Panc1 (cell line): ENCODE data around the gene CDKAL1. TPM values are rescaled to one million over a fixed set of nuclear protein-coding genes. Genes with fewer than 3 reads are reported as not detected.

Source experiments
- ATAC-seq: fragments of 200-7000 bp; cut with Tn5 transposase; 2 replicates; pipeline ENCODE4 v1.9.1; 2020; ENCODE audit warnings: mild to moderate bottlenecking, moderate library complexity
- BruUV-seq: library from RNA; stranded (reverse); fragments of 400-500 nt; replicated peaks from 2 replicates; lab custom pipeline; 2021; lab: Mats Ljungman, UMichigan
- CTCF ChIA-PET: fragments of 300-600 bp; sonication (Branson Sonifier 250); formaldehyde crosslinking; loops from one replicate; lab custom pipeline; 2022; ENCODE audit warnings: antibody characterized with exemption; lab: Charles Lee
- POLR2A ChIA-PET: fragments of 300-600 bp; sonication (Branson Sonifier 250); formaldehyde crosslinking; loops from one replicate; lab custom pipeline; 2022; ENCODE audit warnings: antibody characterized with exemption; lab: Charles Lee
- DNase-seq: peaks from one replicate; pipeline ENCODE4 v3.0.0-alpha.2; 2010; ENCODE audit warnings: low read depth, low spot score
- H3K27ac ChIP-seq: 2 replicates; pipeline ENCODE4 v1.5.1; 2011; ENCODE audit warnings: mild to moderate bottlenecking, low read length, inconsistent platforms
- H3K27me3 ChIP-seq: fragments of 200-500 bp; sonication (Bioruptor generic); 2 replicates; pipeline ENCODE4 v1.6.0; 2014; ENCODE audit warnings: low read length, inconsistent platforms; ENCODE audit not compliant: control insufficient read depth, insufficient read depth
- H3K36me3 ChIP-seq: fragments of 200-500 bp; sonication (Bioruptor generic); 2 replicates; pipeline ENCODE4 v1.5.1; 2014; ENCODE audit warnings: inconsistent platforms, mild to moderate bottlenecking, low read length, moderate library complexity; ENCODE audit not compliant: control insufficient read depth, insufficient read depth
- H3K4me1 ChIP-seq: 2 replicates; pipeline ENCODE4 v1.5.1; 2011; ENCODE audit warnings: inconsistent platforms, mild to moderate bottlenecking, low read length, moderate library complexity; ENCODE audit not compliant: control insufficient read depth, insufficient read depth
- H3K4me3 ChIP-seq, 2 experiments: 2 replicates each; pipeline ENCODE4 v1.5.1; 2011 to 2012; ENCODE audit warnings: low read depth in 2 of 2, low read length in 2 of 2, mild to moderate bottlenecking in 2 of 2, inconsistent platforms in 1 of 2, moderate library complexity in 1 of 2
- H3K9me3 ChIP-seq: fragments of 200-500 bp; sonication (Bioruptor generic); 2 replicates; pipeline ENCODE4 v1.5.1; 2014; ENCODE audit warnings: low read depth, mild to moderate bottlenecking, inconsistent platforms, low read length, moderate library complexity; ENCODE audit not compliant: control insufficient read depth, insufficient read depth
- POLR2AphosphoS5 ChIP-seq: IDR thresholded peaks from 2 replicates; pipeline ENCODE4 v1.6.1; 2012; ENCODE audit warnings: mild to moderate bottlenecking, low read depth, low read length, moderate library complexity
- SIN3A ChIP-seq: IDR thresholded peaks from 2 replicates; pipeline ENCODE4 v1.6.1; 2012; ENCODE audit warnings: low read depth, mild to moderate bottlenecking, low read length, moderate library complexity, borderline replicate concordance; ENCODE audit not compliant: insufficient read depth
- TCF7L2 ChIP-seq: IDR thresholded peaks from 2 replicates; pipeline ENCODE4 v1.6.1; 2011; ENCODE audit warnings: mild to moderate bottlenecking, low read depth, low read length, inconsistent platforms
- in situ Hi-C: cut with HindIII; loops from 2 replicates; pipeline ENCODE4 v1.10.0; 2016; ENCODE audit warnings: low sequenced_read_pairs, low pct_unique_long_range_greater_than_20kb
- intact Hi-C: fragments of 100-400 bp; cut with micrococcal nuclease; formaldehyde crosslinking; loops from one replicate; pipeline ENCODE4 v1.10.0; 2022; ENCODE audit not compliant: unreplicated experiment
- total RNA-seq: library from RNA; stranded (reverse); gene quantifications from one replicate; pipeline ENCODE4 v1.2.1, GENCODE V29; 2021; ENCODE audit not compliant: unreplicated experiment
- TF ChIP-seq, protein P1 (sequence below), 2 experiments: IDR thresholded peaks; 2 replicates each; pipeline ENCODE4 v1.6.1; 2011 to 2012; ENCODE audit warnings: low read depth in 2 of 2, control low read depth in 1 of 2, low read length in 1 of 2, mild to moderate bottlenecking in 1 of 2, moderate library complexity in 1 of 2; ENCODE audit not compliant: insufficient read depth in 1 of 2
- TF ChIP-seq, protein P2 (sequence below): fragments of 450-650 bp; IDR thresholded peaks from 2 replicates; pipeline ENCODE4 v1.5.1; 2017; ENCODE audit warnings: mild to moderate bottlenecking

CDKAL1 gene
- total RNA-seq, 1 experiment from 2014 or later, result 14.5 TPM

GRCh38 chr6:20575704-20576451 is 41.6 kb downstream of the CDKAL1 start:
- intact Hi-C loops (no loop called here), in situ Hi-C loops (no loop called here)
- H3K27ac ChIP-seq, result no peak overlapping the region
- ATAC-seq (no peak), DNase-seq (no peak)
- H3K4me3 ChIP-seq, result no peak overlapping the region
- no peaks in the 10 kb centered on the region for H3K27me3 ChIP-seq
- CTCF ChIA-PET, result interaction anchor here (0.7 kb wide), 1 partner anchor 302 kb away, joined by 4 read pairs; no protein-coding TSS in a partner anchor
- H3K9me3 ChIP-seq, result no peaks in the 10 kb centered on the region
- no peaks in the 10 kb centered on the region for H3K4me1 ChIP-seq
- no peaks in the 10 kb centered on the region for H3K36me3 ChIP-seq
- POLR2A ChIA-PET, result no interaction called here
- BruUV-seq, result no TSS peak
- TF ChIP-seq, protein P1, sequence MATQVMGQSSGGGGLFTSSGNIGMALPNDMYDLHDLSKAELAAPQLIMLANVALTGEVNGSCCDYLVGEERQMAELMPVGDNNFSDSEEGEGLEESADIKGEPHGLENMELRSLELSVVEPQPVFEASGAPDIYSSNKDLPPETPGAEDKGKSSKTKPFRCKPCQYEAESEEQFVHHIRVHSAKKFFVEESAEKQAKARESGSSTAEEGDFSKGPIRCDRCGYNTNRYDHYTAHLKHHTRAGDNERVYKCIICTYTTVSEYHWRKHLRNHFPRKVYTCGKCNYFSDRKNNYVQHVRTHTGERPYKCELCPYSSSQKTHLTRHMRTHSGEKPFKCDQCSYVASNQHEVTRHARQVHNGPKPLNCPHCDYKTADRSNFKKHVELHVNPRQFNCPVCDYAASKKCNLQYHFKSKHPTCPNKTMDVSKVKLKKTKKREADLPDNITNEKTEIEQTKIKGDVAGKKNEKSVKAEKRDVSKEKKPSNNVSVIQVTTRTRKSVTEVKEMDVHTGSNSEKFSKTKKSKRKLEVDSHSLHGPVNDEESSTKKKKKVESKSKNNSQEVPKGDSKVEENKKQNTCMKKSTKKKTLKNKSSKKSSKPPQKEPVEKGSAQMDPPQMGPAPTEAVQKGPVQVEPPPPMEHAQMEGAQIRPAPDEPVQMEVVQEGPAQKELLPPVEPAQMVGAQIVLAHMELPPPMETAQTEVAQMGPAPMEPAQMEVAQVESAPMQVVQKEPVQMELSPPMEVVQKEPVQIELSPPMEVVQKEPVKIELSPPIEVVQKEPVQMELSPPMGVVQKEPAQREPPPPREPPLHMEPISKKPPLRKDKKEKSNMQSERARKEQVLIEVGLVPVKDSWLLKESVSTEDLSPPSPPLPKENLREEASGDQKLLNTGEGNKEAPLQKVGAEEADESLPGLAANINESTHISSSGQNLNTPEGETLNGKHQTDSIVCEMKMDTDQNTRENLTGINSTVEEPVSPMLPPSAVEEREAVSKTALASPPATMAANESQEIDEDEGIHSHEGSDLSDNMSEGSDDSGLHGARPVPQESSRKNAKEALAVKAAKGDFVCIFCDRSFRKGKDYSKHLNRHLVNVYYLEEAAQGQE (IDR thresholded peaks at IDR 0.05; ENCODE audit: insufficient read depth in 1 of 2, low read depth in 2 of 2, low read length in 1 of 2), result no peak
- TF ChIP-seq TCF7L2, result no peak

GRCh38 chr6:20577173-20577688 is 43.0 kb downstream of the CDKAL1 start:
- ChIA-PET CTCF (no interaction called here), POLR2A (interaction anchor here (0.7 kb wide), 1 partner anchor 262 kb away, joined by 3 read pairs; no protein-coding TSS in a partner anchor)
- Histone ChIP-seq H3K9me3 (no peaks in the 10 kb centered on the region), H3K4me1 (no peaks in the 10 kb centered on the region), H3K4me3 (no peak overlapping the region), H3K27me3 (no peaks in the 10 kb centered on the region), H3K36me3 (no peaks in the 10 kb centered on the region), H3K27ac (no peak overlapping the region)
- TF ChIP-seq, protein P2, sequence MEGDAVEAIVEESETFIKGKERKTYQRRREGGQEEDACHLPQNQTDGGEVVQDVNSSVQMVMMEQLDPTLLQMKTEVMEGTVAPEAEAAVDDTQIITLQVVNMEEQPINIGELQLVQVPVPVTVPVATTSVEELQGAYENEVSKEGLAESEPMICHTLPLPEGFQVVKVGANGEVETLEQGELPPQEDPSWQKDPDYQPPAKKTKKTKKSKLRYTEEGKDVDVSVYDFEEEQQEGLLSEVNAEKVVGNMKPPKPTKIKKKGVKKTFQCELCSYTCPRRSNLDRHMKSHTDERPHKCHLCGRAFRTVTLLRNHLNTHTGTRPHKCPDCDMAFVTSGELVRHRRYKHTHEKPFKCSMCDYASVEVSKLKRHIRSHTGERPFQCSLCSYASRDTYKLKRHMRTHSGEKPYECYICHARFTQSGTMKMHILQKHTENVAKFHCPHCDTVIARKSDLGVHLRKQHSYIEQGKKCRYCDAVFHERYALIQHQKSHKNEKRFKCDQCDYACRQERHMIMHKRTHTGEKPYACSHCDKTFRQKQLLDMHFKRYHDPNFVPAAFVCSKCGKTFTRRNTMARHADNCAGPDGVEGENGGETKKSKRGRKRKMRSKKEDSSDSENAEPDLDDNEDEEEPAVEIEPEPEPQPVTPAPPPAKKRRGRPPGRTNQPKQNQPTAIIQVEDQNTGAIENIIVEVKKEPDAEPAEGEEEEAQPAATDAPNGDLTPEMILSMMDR, result no peak
- TF ChIP-seq, protein P1 (IDR thresholded peaks at IDR 0.05; ENCODE audit: insufficient read depth in 1 of 2, low read depth in 2 of 2, low read length in 1 of 2), result no peak
- TF ChIP-seq POLR2AphosphoS5 (no peak), TCF7L2 (no peak), SIN3A (no peak)
- DNase-seq (no peak), ATAC-seq (no peak)
- in situ Hi-C loops (no loop called here), intact Hi-C loops (no loop called here)
- BruUV-seq, result no TSS peak
